ENCODE results near the gene CCL19.

The CCL19 gene

DNA sequence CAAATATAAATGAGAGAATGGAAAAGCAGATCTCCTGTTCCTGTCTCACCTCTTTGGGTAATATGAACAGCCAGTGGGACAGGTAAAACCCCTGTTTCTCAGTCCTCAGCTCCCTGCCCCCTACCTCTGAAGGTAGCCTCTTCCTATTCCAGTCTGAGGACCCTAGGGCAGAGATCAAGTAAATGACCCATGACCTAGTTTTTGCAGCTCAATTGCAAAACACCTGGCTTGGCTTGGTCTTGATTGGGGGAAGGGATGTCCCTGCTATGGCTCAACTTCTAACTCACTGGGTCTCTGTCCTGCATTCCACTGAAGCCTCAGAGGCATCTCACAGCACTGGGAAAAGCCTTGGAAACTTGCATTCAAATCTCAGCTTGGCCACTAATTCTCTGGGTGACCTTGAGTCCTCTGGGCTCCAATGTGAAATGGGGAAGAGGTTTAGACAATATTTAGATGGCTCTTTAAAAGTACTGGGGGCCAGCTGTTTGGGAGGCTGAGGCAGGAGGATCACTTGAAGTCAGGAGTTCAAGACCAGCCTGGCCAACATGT is 46.2 kb downstream of the CCL19 start:
- Histone ChIP-seq H3K27me3 (ENCODE audit: control insufficient read depth in 5 of 5, insufficient read depth in 4 of 5, low read length in 5 of 5) (no peaks in the 10 kb centered on the region), H3K4me1 (ENCODE audit: control insufficient read depth in 5 of 5, insufficient read depth in 5 of 5, low read length in 5 of 5) (peaks cover 8 to 30% (median 22%) of the 10 kb centered on the region in 5 donors), H3K36me3 (ENCODE audit: control insufficient read depth in 5 of 5, insufficient read depth in 5 of 5, low read length in 5 of 5) (peaks cover 0 to 20% (median 17%) of the 10 kb centered on the region in 5 donors), H3K9me3 (ENCODE audit: control insufficient read depth in 5 of 5, low read length in 5 of 5) (no peaks in the 10 kb centered on the region), H3K27ac (ENCODE audit: low read depth, low read length) (no peak overlapping the region), H3K9ac (ENCODE audit: low read length in 5 of 5) (no peak overlapping the region), H3K4me3 (ENCODE audit: low read depth in 1 of 5, low read length in 5 of 5) (no peak overlapping the region)

GRCh38 chr9:34642679-34643078 is 48.4 kb downstream of the CCL19 start:
- Histone ChIP-seq H3K36me3 (ENCODE audit: control insufficient read depth in 5 of 5, insufficient read depth in 5 of 5, low read length in 5 of 5) (no peaks in the 10 kb centered on the region), H3K9me3 (ENCODE audit: control insufficient read depth in 5 of 5, low read length in 5 of 5) (no peaks in the 10 kb centered on the region), H3K27ac (ENCODE audit: low read depth, low read length) (no peak overlapping the region), H3K4me1 (ENCODE audit: control insufficient read depth in 5 of 5, insufficient read depth in 5 of 5, low read length in 5 of 5) (peaks cover 10 to 34% (median 25%) of the 10 kb centered on the region in 5 donors), H3K27me3 (ENCODE audit: control insufficient read depth in 5 of 5, insufficient read depth in 4 of 5, low read length in 5 of 5) (no peaks in the 10 kb centered on the region), H3K9ac (ENCODE audit: low read length in 5 of 5) (no peak overlapping the region), H3K4me3 (ENCODE audit: low read depth in 1 of 5, low read length in 5 of 5) (no peak overlapping the region)
